SK-N-DZ (cell line): ENCODE data around the gene REPS1. TPM values are rescaled to one million over a fixed set of nuclear protein-coding genes. Genes with fewer than 3 reads are reported as not detected.
"Not testable (repeated sequence)": the region's sequence is repeated elsewhere in the genome, so short reads cannot be mapped to it uniquely, and the experiment has no call there.

Experiments
- DNase-seq: peaks from one replicate; pipeline ENCODE4 v3.0.0-alpha.2; 2015; ENCODE audit warnings: low spot score
- polyA plus RNA-seq, 2 experiments: library from polyadenylated mRNA; depleted of rRNA; stranded (reverse); fragments of >200 nt; gene quantifications; 2 replicates each; pipeline ENCODE4 v1.2.3, GENCODE V29; 2014

The REPS1 gene
- 36.7 and 38.4 TPM in 2 replicates for polyA plus RNA-seq (2014; cell fraction: cytosol; rRNA removed)
- 34.3 and 46.3 TPM in 2 replicates for polyA plus RNA-seq (2014; cell fraction: nucleus; rRNA removed)

- peak; percentile 92 for DNase-seq
Observed at GRCh38 chr6:138987643-138988468, at the start of gene REPS1. Gene REPS1, minus strand, starts transcription at chr6:138988253. Its CDS starts 571 bp downstream, at chr6:138987682.

- DNase-seq, result no peak
Observed at GRCh38 chr6:139037490-139037889, 49.4 kb upstream of the REPS1 start.

- no peak for DNase-seq
Observed at GRCh38 chr6:139030228-139030963, 42.3 kb upstream of the REPS1 start.

- peak; percentile 46 for DNase-seq
Observed at GRCh38 chr6:139029470-139030227, 41.6 kb upstream of the REPS1 start.

- peak; percentile 83 for DNase-seq
Observed at GRCh38 chr6:139028658-139029469, 40.8 kb upstream of the REPS1 start, which contains the start of gene ABRACL. Gene ABRACL, plus strand, starts transcription at chr6:139028745. Its CDS starts 5,416 bp downstream, at chr6:139034161.

- DNase-seq, result no peak
Observed at GRCh38 chr6:139028215-139028657, 40.2 kb upstream of the REPS1 start.

- peak; percentile 51 for DNase-seq
Observed at GRCh38 chr6:139027620-139028182, 39.6 kb upstream of the REPS1 start.

- DNase-seq, result not testable (repeated sequence)
Observed at GRCh38 chr6:139025416-139025815, 37.4 kb upstream of the REPS1 start.

- no peak for DNase-seq
Observed at GRCh38 chr6:139020689-139021088, 32.6 kb upstream of the REPS1 start.

- no peak for DNase-seq
Observed at GRCh38 chr6:139019722-139020121, 31.7 kb upstream of the REPS1 start.

- no peak for DNase-seq
Observed at GRCh38 chr6:139017227-139017626, 29.2 kb upstream of the REPS1 start.

GRCh38 chr6:139016337-139017213 lies 28.5 kb upstream of the REPS1 start:
- DNase-seq, result no peak

GRCh38 chr6:139014945-139015344 lies 26.9 kb upstream of the REPS1 start:
- no peak for DNase-seq

GRCh38 chr6:139013185-139013800 lies 25.2 kb upstream of the REPS1 start:
- DNase-seq, result no peak

- DNase-seq, result no peak
Observed at GRCh38 chr6:139011980-139012379, 23.9 kb upstream of the REPS1 start.

- no peak for DNase-seq
Observed at GRCh38 chr6:139010674-139011073, 22.6 kb upstream of the REPS1 start.

GRCh38 chr6:139008117-139008516 lies 20.1 kb upstream of the REPS1 start:
- DNase-seq, result no peak

GRCh38 chr6:139007428-139007827 lies 19.4 kb upstream of the REPS1 start:
- no peak for DNase-seq

- DNase-seq, result no peak
Observed at GRCh38 chr6:139006477-139006876, 18.4 kb upstream of the REPS1 start.
